Stomach (tissue), 9 donors: ENCODE data around the gene SFMBT2. TPM values are rescaled to one million over a fixed set of nuclear protein-coding genes. Genes with fewer than 3 reads are reported as not detected.

ENCODE experiments used
- DNase-seq, 2 donors: peaks; one replicate each; pipeline versions ENCODE4 v3.0.0 to v3.0.0-alpha.2; 2013 to 2019
- H3K27ac ChIP-seq, 5 donors: fragments of 200-600 bp in 4 of 5; sonication (generic) in 4 of 5; one replicate each; pipeline ENCODE4 v1.5.1; 2013 to 2019; ENCODE audit warnings: mild to moderate bottlenecking in 1 of 5, moderate library complexity in 1 of 5
- H3K27me3 ChIP-seq, 3 donors: fragments of 200-600 bp; sonication (generic); one replicate each; pipeline ENCODE4 v1.5.1; 2017 to 2019; ENCODE audit warnings: mixed run types in 1 of 3
- H3K36me3 ChIP-seq, 4 donors: fragments of 200-600 bp; sonication (generic); 1 replicate in 3 of 4; 2 replicates in 1 of 4; pipeline ENCODE4 v1.5.1; 2016 to 2019
- H3K4me1 ChIP-seq, 4 donors: fragments of 200-600 bp; sonication (generic); one replicate each; pipeline ENCODE4 v1.5.1; 2016 to 2019
- H3K4me3 ChIP-seq, 4 donors: fragments of 200-600 bp; sonication (generic) in 3 of 4; one replicate each; pipeline ENCODE4 v1.5.1; 2016 to 2019; ENCODE audit warnings: mild to moderate bottlenecking in 1 of 4
- H3K9me3 ChIP-seq, 4 donors: fragments of 200-600 bp; sonication (generic); one replicate each; pipeline ENCODE4 v1.5.1; 2016 to 2019
- CTCF ChIP-seq, 7 experiments: fragments of 450-650 bp in 4 of 7; fragments of 200-600 bp in 3 of 7; sonication (generic) in 3 of 7; IDR thresholded peaks; one replicate each; pipeline ENCODE4 v1.5.1; 2016 to 2019; ENCODE audit warnings: antibody characterized with exemption in 7 of 7, control low read depth in 2 of 7, mild to moderate bottlenecking in 1 of 7
- EP300 ChIP-seq: sonication (generic); formaldehyde crosslinking; IDR thresholded peaks from one replicate; pipeline ENCODE4 v1.6.1; 2017; ENCODE audit warnings: antibody characterized with exemption
- POLR2A ChIP-seq, 4 donors: fragments of 450-650 bp; IDR thresholded peaks; one replicate each; pipeline ENCODE4 v1.6.1; 2016; ENCODE audit warnings: antibody characterized with exemption in 4 of 4, control low read depth in 2 of 4, mild to moderate bottlenecking in 1 of 4, moderate library complexity in 1 of 4
- POLR2AphosphoS5 ChIP-seq, 3 donors: sonication (generic); formaldehyde crosslinking; IDR thresholded peaks; one replicate each; pipeline ENCODE4 v1.6.1; 2016; ENCODE audit warnings: antibody characterized with exemption in 3 of 3
- WGBS, 5 donors: extraction: QIAGEN DNeasy Blood & Tissue Kit in 3 of 5; methylation state at CpG; one replicate each; pipeline versions ENCODE4 v1.1.5 to v1.1.7; 2013 to 2018; 5-methylcytosine and 5-hydroxymethylcytosine counted together
- intact Hi-C: fragments of 100-400 bp; cut with DNase I; formaldehyde crosslinking; loops from one replicate; pipeline ENCODE4 v1.15.1; 2023; ENCODE audit warnings: low total_unique reads
- polyA plus RNA-seq, 3 donors: library from polyadenylated mRNA; stranded (reverse); fragments of 200-250 nt; gene quantifications; one replicate each; pipeline ENCODE4 v1.2.3, GENCODE V29; 2013
- total RNA-seq, 5 donors: library from RNA; depleted of rRNA; stranded (reverse); fragments of >200 nt; gene quantifications; one replicate each; pipeline versions ENCODE4 v1.1.0 to v1.2.3, GENCODE V29; 2014 to 2016
- donor health status: healthy with polysubstance abuse.
- donor health status: Bipolar disorder and iron deficiency.
- donor health status: healthy.

SFMBT2 gene
- total and polyA plus RNA-seq, 8 donors, result 0.90 to 17.3 (median 5.0) TPM

GRCh38 chr10:7362471-7362870 lies 48.4 kb downstream of the SFMBT2 start:
- Histone ChIP-seq H3K4me1 (no peaks in the 10 kb centered on the region), H3K27me3 (no peaks in the 10 kb centered on the region), H3K36me3 (peaks cover 3 to 67% (median 48%) of the 10 kb centered on the region in 4 donors), H3K9me3 (peaks cover 0 to 7% (median 3%) of the 10 kb centered on the region in 4 donors), H3K27ac (no peak overlapping the region), H3K4me3 (no peak overlapping the region)
- 76 to 89% (median 82%) methylated on average over 3 of the region's 3 CpGs for WGBS, 5 donors
- no peak for DNase-seq
- intact Hi-C loops, result no loop called here
- TF ChIP-seq POLR2AphosphoS5 (IDR thresholded peaks at IDR 0.05), result no peak
- TF ChIP-seq EP300, result no peak
- TF ChIP-seq POLR2A (IDR thresholded peaks at IDR 0.05), result no peak
- no peak for TF ChIP-seq CTCF (IDR thresholded peaks at IDR 0.05)

- TF ChIP-seq POLR2AphosphoS5 (IDR thresholded peaks at IDR 0.05) (no peak), POLR2A (IDR thresholded peaks at IDR 0.05) (no peak), EP300 (no peak), CTCF (IDR thresholded peaks at IDR 0.05) (no peak)
- Histone ChIP-seq H3K9me3 (peaks cover 0 to 7% (median 3%) of the 10 kb centered on the region in 4 donors), H3K4me3 (no peak overlapping the region), H3K27me3 (no peaks in the 10 kb centered on the region), H3K36me3 (peaks cover 0 to 55% (median 38%) of the 10 kb centered on the region in 4 donors), H3K4me1 (no peaks in the 10 kb centered on the region), H3K27ac (no peak overlapping the region)
- intact Hi-C loops, result no loop called here
- DNase-seq, result no peak
- 85 to 88% (median 87%) methylated on average over 3 of the region's 3 CpGs for WGBS, 5 donors
Observed at GRCh38 chr10:7361316-7361715, 49.5 kb downstream of the SFMBT2 start.

GRCh38 chr10:7359954-7360353 lies 50.9 kb downstream of the SFMBT2 start:
- DNase-seq, result no peak
- H3K27ac ChIP-seq, result no peak overlapping the region
- TF ChIP-seq EP300 (no peak), CTCF (IDR thresholded peaks at IDR 0.05) (no peak), POLR2AphosphoS5 (IDR thresholded peaks at IDR 0.05) (no peak), POLR2A (IDR thresholded peaks at IDR 0.05) (no peak)
- peaks cover 0 to 42% (median 25%) of the 10 kb centered on the region in 4 donors for H3K36me3 ChIP-seq
- peaks cover 0 to 7% (median 3%) of the 10 kb centered on the region in 4 donors for H3K9me3 ChIP-seq
- 71 to 89% (median 75%) methylated on average over 7 of the region's 7 CpGs for WGBS, 5 donors
- no peaks in the 10 kb centered on the region for H3K27me3 ChIP-seq
- intact Hi-C loops, result no loop called here
- no peak overlapping the region for H3K4me3 ChIP-seq
- H3K4me1 ChIP-seq, result no peaks in the 10 kb centered on the region

GRCh38 chr10:7359356-7359755 lies 51.5 kb downstream of the SFMBT2 start:
- no peak for TF ChIP-seq POLR2AphosphoS5 (IDR thresholded peaks at IDR 0.05)
- TF ChIP-seq POLR2A (IDR thresholded peaks at IDR 0.05), result no peak
- no peak for TF ChIP-seq CTCF (IDR thresholded peaks at IDR 0.05)
- TF ChIP-seq EP300, result no peak
- H3K36me3 ChIP-seq, result peaks cover 0 to 36% (median 19%) of the 10 kb centered on the region in 4 donors
- no peaks in the 10 kb centered on the region for H3K27me3 ChIP-seq
- no peak overlapping the region for H3K27ac ChIP-seq
- DNase-seq, result no peak
- intact Hi-C loops, result no loop called here
- H3K9me3 ChIP-seq, result peaks cover 0 to 7% (median 3%) of the 10 kb centered on the region in 4 donors
- no peak overlapping the region for H3K4me3 ChIP-seq
- no peaks in the 10 kb centered on the region for H3K4me1 ChIP-seq
- 75 to 86% (median 77%) methylated on average over 7 of the region's 7 CpGs for WGBS, 5 donors
